ENCODE results near the gene VPS9D1.

Gene VPS9D1

GRCh38 chr16:89657442-89658220, 63.1 kb downstream of the VPS9D1 start, which contains the start of the genes CHMP1A and SPATA33:
Gene CHMP1A (minus strand): TSS chr16:89657708. CDS start chr16:89657588, 120 bp downstream.
Gene SPATA33 (plus strand): TSS chr16:89657836. CDS start chr16:89657912, 76 bp downstream.
- peak; percentile 90 for DNase-seq
